Suprapubic skin (tissue), 4 donors: Measurements from ENCODE around the gene JMJD4. TPM values are rescaled to one million over a fixed set of nuclear protein-coding genes. Genes with fewer than 3 reads are reported as not detected.

Experiments used
- DNase-seq, 2 donors: peaks; one replicate each; pipeline ENCODE4 v3.0.0-alpha.2; 2019; ENCODE audit warnings: low spot score in 2 of 2
- H3K27ac ChIP-seq: fragments of 200-600 bp; sonication (generic); one replicate; pipeline ENCODE4 v1.5.1; 2019
- H3K27me3 ChIP-seq: fragments of 200-600 bp; sonication (generic); one replicate; pipeline ENCODE4 v1.5.1; 2019
- H3K36me3 ChIP-seq: fragments of 200-600 bp; sonication (generic); one replicate; pipeline ENCODE4 v1.5.1; 2019
- H3K4me1 ChIP-seq: fragments of 200-600 bp; sonication (generic); one replicate; pipeline ENCODE4 v1.5.1; 2019
- H3K4me3 ChIP-seq: fragments of 200-600 bp; sonication (generic); one replicate; pipeline ENCODE4 v1.5.1; 2019; ENCODE audit warnings: mild to moderate bottlenecking
- H3K9me3 ChIP-seq: fragments of 200-600 bp; sonication (generic); one replicate; pipeline ENCODE4 v1.5.1; 2019
- CTCF ChIP-seq, 2 donors: fragments of 200-600 bp in 1 of 2; fragments of 450-650 bp in 1 of 2; sonication (generic) in 1 of 2; IDR thresholded peaks; one replicate each; pipeline ENCODE4 v1.5.1; 2016 to 2019; ENCODE audit warnings: antibody characterized with exemption in 2 of 2, mild to moderate bottlenecking in 1 of 2, moderate library complexity in 1 of 2
- EP300 ChIP-seq: sonication (generic); formaldehyde crosslinking; IDR thresholded peaks from one replicate; pipeline ENCODE4 v1.6.1; 2017; ENCODE audit warnings: antibody characterized with exemption
- POLR2A ChIP-seq, 2 donors: fragments of 450-650 bp; IDR thresholded peaks; one replicate each; pipeline ENCODE4 v1.6.1; 2017; ENCODE audit warnings: antibody characterized with exemption in 2 of 2, mild to moderate bottlenecking in 2 of 2, moderate library complexity in 2 of 2
- POLR2AphosphoS5 ChIP-seq, 3 donors: sonication (generic); formaldehyde crosslinking; IDR thresholded peaks; one replicate each; pipeline ENCODE4 v1.6.1; 2017; ENCODE audit warnings: antibody characterized with exemption in 3 of 3
- WGBS: methylation state at CpG from one replicate; pipeline ENCODE4 v1.1.5; 2018; 5-methylcytosine and 5-hydroxymethylcytosine counted together
- total RNA-seq, 4 donors: library from RNA; depleted of rRNA; stranded (reverse); fragments of >200 nt; gene quantifications; one replicate each; pipeline ENCODE4 v1.1.0, GENCODE V29; 2016

The JMJD4 gene
- total RNA-seq, 4 donors from 2014 or later: 9.9 to 24.2 (median 16.5) TPM

DNA sequence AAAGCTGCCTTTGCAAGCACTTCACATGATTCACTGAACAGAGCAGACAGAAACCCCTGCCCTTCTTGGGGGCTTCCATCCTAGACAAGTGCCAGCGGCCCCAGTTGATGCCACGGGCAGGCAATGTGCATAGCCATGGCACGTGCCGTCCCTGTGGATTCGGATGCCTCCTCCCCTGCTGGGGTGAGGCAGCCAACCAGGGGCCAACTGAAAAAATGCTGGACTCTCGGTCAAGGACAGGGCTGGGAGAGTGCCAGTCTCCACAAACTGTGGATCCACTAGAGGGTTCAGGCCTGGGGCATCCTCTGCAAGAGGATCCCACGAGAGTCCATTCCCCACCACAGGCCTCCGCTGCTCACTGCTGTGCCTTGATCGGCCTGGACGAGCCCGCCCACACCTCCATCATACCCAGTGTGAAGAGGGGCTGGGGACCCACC, 3.8 kb downstream of the JMJD4 start:
- Histone ChIP-seq H3K27me3 (no peaks in the 10 kb centered on the region), H3K27ac (no peak overlapping the region), H3K9me3 (no peaks in the 10 kb centered on the region), H3K4me1 (peaks cover 61% of the 10 kb centered on the region), H3K36me3 (peaks cover 23% of the 10 kb centered on the region), H3K4me3 (no peak overlapping the region)
- WGBS: no CpG with 5 or more reads among the region's 11 CpGs
- TF ChIP-seq POLR2AphosphoS5 (IDR thresholded peaks at IDR 0.05) (no peak), EP300 (no peak), POLR2A (IDR thresholded peaks at IDR 0.05) (no peak), CTCF (IDR thresholded peaks at IDR 0.05) (no peak)
- DNase-seq: no peak

DNA sequence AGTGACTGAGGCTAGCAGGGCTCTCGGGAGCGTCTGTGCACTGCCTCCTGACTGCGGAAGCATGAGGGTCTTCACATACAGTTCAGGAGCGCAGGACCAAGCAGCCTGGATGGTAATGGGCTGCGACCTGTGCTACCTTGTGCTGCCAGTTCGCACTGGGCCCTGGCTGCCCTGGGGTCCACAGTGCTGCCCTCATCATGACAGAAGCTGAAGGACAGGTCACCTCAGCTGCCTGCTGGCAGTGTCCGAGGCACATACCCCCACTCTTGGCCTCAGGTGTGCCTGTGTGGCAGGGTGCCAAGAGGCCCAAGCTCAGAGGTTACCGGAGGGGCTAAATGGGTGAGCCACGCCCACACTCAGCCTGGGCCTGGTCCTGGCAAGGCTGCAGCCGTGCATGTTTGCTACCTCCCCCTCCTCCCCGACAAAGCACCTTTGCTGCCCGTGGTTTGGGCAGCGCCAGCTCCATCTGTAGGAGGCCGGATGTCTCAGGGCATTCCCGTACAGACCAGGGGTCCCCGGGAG, 4.4 kb downstream of the JMJD4 start:
- Histone ChIP-seq H3K27ac (no peak overlapping the region), H3K36me3 (peaks cover 23% of the 10 kb centered on the region), H3K27me3 (no peaks in the 10 kb centered on the region), H3K9me3 (no peaks in the 10 kb centered on the region), H3K4me3 (no peak overlapping the region), H3K4me1 (peaks cover 55% of the 10 kb centered on the region)
- peak in 1 of 2 donors; percentile 64 for DNase-seq
- 59% methylated on average over 5 of the region's 16 CpGs for WGBS
- no peak for TF ChIP-seq POLR2AphosphoS5 (IDR thresholded peaks at IDR 0.05)
- no peak for TF ChIP-seq CTCF (IDR thresholded peaks at IDR 0.05)
- TF ChIP-seq POLR2A (IDR thresholded peaks at IDR 0.05): no peak
- TF ChIP-seq EP300: no peak

- DNase-seq: no peak
- TF ChIP-seq CTCF (IDR thresholded peaks at IDR 0.05): peak in 1 of 2 donors; percentile 81
- no peak for TF ChIP-seq EP300
- TF ChIP-seq POLR2A (IDR thresholded peaks at IDR 0.05): no peak
- TF ChIP-seq POLR2AphosphoS5 (IDR thresholded peaks at IDR 0.05): no peak
- no peaks in the 10 kb centered on the region for H3K27me3 ChIP-seq
- H3K9me3 ChIP-seq: no peaks in the 10 kb centered on the region
- peaks cover 53% of the 10 kb centered on the region for H3K4me1 ChIP-seq
- peaks cover 23% of the 10 kb centered on the region for H3K36me3 ChIP-seq
- WGBS: 36% methylated on average over 11 of the region's 13 CpGs
- no peak overlapping the region for H3K4me3 ChIP-seq
- no peak overlapping the region for H3K27ac ChIP-seq
Observed at GRCh38 chr1:227729881-227730629, 5.0 kb downstream of the JMJD4 start.

DNA sequence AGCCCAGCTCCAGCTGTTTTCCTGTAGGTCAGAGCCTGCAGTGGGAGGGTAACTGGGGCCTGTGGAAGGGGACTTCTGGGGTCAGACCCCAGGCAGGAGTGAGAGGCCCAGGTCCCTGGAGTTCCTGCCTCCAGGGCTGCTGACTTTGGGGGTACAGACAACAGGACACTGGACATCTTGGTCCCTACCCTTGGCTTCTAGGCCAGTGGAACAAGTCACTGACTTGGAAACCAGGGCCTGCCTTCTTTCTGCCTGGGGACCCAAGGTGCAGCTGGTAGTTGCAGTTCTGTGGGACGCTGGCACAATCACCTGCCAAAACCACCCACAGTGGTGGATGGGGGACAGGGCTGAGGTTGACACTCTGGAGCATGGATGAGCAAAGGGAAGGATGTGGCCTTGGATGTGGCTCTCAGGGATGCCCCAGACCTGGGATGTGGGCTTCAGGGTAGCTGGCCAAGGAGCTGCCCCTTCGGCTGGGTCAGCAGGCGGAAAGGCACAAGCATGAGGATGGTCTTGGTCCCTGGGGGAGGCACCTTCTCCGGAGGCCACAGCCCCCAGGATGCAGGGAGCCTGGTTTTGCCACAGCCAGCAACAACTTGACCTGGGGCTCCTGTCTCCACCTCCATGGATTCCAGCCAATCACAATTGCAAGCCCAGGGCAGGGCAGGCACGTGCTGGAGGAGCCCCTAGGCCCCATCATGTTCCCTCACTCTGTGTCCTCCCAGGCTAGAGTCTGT, 5.8 kb downstream of the JMJD4 start:
- Histone ChIP-seq H3K4me3 (peak overlapping the region; percentile 57), H3K9me3 (no peaks in the 10 kb centered on the region), H3K36me3 (peaks cover 23% of the 10 kb centered on the region), H3K4me1 (peaks cover 50% of the 10 kb centered on the region), H3K27me3 (no peaks in the 10 kb centered on the region), H3K27ac (peak overlapping the region; percentile 53)
- no peak for TF ChIP-seq EP300
- TF ChIP-seq CTCF (IDR thresholded peaks at IDR 0.05): no peak
- TF ChIP-seq POLR2A (IDR thresholded peaks at IDR 0.05): no peak
- TF ChIP-seq POLR2AphosphoS5 (IDR thresholded peaks at IDR 0.05): no peak
- DNase-seq: no peak
- WGBS: 53% methylated on average over 4 of the region's 5 CpGs

GRCh38 chr1:227728892-227729143, 6.3 kb downstream of the JMJD4 start:
- Histone ChIP-seq H3K4me1 (peaks cover 45% of the 10 kb centered on the region), H3K9me3 (no peaks in the 10 kb centered on the region), H3K27me3 (no peaks in the 10 kb centered on the region), H3K4me3 (peak overlapping the region; percentile 57), H3K27ac (peak overlapping the region; percentile 53), H3K36me3 (peaks cover 23% of the 10 kb centered on the region)
- no peak for TF ChIP-seq POLR2A (IDR thresholded peaks at IDR 0.05)
- TF ChIP-seq POLR2AphosphoS5 (IDR thresholded peaks at IDR 0.05): no peak
- WGBS: no CpG with 5 or more reads among the region's 11 CpGs
- DNase-seq: no peak
